Measurements from ENCODE around the gene DPP6.

The DPP6 gene

GRCh38 chr7:154679379-154680053, 627.3 kb downstream of the DPP6 start:
- no peak for DNase-seq

- DNase-seq, result no peak
Measured at GRCh38 chr7:154680894-154681659, 628.9 kb downstream of the DPP6 start.

- no peak for DNase-seq
Measured at GRCh38 chr7:154682003-154682402, 629.8 kb downstream of the DPP6 start.

GRCh38 chr7:154684666-154685563, 632.7 kb downstream of the DPP6 start:
- no peak for DNase-seq

GRCh38 chr7:154685564-154685901, 633.3 kb downstream of the DPP6 start:
- DNase-seq, result no peak

- DNase-seq, result no peak
Measured at GRCh38 chr7:154686305-154686704, 634.1 kb downstream of the DPP6 start.

GRCh38 chr7:154688952-154689351, 636.8 kb downstream of the DPP6 start:
- DNase-seq, result no peak

GRCh38 chr7:154690411-154690810, 638.2 kb downstream of the DPP6 start:
- no peak for DNase-seq

- DNase-seq, result no peak
Measured at GRCh38 chr7:154693661-154694060, 641.5 kb downstream of the DPP6 start.

GRCh38 chr7:154695836-154696235, 643.6 kb downstream of the DPP6 start:
- no peak for DNase-seq

- no peak for DNase-seq
Measured at GRCh38 chr7:154696556-154696955, 644.4 kb downstream of the DPP6 start.

GRCh38 chr7:154698726-154699291, 646.6 kb downstream of the DPP6 start:
- DNase-seq, result peak; percentile 22

- DNase-seq, result no peak
Measured at GRCh38 chr7:154699417-154699816, 647.2 kb downstream of the DPP6 start.

- DNase-seq, result no peak
Measured at GRCh38 chr7:154709840-154710520, 657.8 kb downstream of the DPP6 start.

GRCh38 chr7:154720016-154720415, 667.8 kb downstream of the DPP6 start:
- DNase-seq, result no peak

GRCh38 chr7:154721086-154721485, 668.9 kb downstream of the DPP6 start:
- no peak for DNase-seq

GRCh38 chr7:154726368-154726767, 674.2 kb downstream of the DPP6 start:
- DNase-seq, result no peak

GRCh38 chr7:154729056-154729455, 676.9 kb downstream of the DPP6 start:
- no peak for DNase-seq

- no peak for DNase-seq
Measured at GRCh38 chr7:154735766-154736165, 683.6 kb downstream of the DPP6 start.

GRCh38 chr7:154736389-154736788, 684.2 kb downstream of the DPP6 start:
- no peak for DNase-seq

- no peak for DNase-seq
Measured at GRCh38 chr7:154738216-154738615, 686.0 kb downstream of the DPP6 start.

- DNase-seq, result no peak
Measured at GRCh38 chr7:154741131-154741530, 688.9 kb downstream of the DPP6 start.

GRCh38 chr7:154743206-154743605, 691.0 kb downstream of the DPP6 start:
- DNase-seq, result no peak

Measured in activated CD4-positive, alpha-beta T cell treated with anti-CD3 and anti-CD28 coated beads, Interleukin-2, amount 50 U/mL, for 16 hours (primary cell).